Erythroblast (primary cell): ENCODE measurements around the gene EXOC6B.

ENCODE experiments used
- GATA1 ChIP-seq: IDR thresholded peaks from 2 replicates; pipeline ENCODE4 v1.6.1; 2011; ENCODE audit warnings: low read depth, mild to moderate bottlenecking, control low read depth, low read length, moderate library complexity
- POLR2A ChIP-seq: IDR thresholded peaks from 2 replicates; pipeline ENCODE4 v1.6.1; 2011; ENCODE audit warnings: mild to moderate bottlenecking, low read length

DNA sequence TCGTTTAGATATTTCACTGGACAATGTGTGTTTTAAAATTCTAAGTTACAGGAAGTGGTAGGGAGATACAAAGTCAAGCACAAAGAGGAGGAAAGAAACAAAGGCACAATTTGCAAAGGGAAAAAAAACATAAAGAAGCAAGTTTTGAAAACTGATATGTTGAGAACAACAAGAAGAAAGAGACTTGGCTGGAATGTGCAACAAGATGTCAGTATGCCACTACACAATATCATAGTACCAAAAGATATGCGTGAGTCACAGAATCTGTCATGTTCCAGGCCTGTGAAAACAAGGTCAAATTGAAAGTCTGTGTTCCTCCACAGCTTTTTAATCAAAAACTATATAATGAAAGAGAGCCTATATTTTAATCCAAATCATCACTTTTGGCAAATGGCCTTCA lies 12.0 kb downstream of the EXOC6B start:
- no peak for TF ChIP-seq POLR2A
- no peak for TF ChIP-seq GATA1
